GM12891 (cell line): ENCODE results near the gene TPO.

Source experiments
- POLR2A ChIP-seq: IDR thresholded peaks from 2 replicates; pipeline ENCODE4 v1.6.1; 2011; ENCODE audit warnings: low read depth, low read length, control low read depth
- POLR2AphosphoS5 ChIP-seq: IDR thresholded peaks from 2 replicates; pipeline ENCODE4 v1.6.1; 2011; ENCODE audit warnings: low read depth, low read length, control low read depth
- POU2F2 ChIP-seq: IDR thresholded peaks from 2 replicates; pipeline ENCODE4 v1.6.1; 2011; ENCODE audit warnings: low read depth, mild to moderate bottlenecking, control low read depth, low read length, moderate library complexity
- TAF1 ChIP-seq: IDR thresholded peaks from 2 replicates; pipeline ENCODE4 v1.6.1; 2011; ENCODE audit warnings: low read depth, low read length, control low read depth

DNA sequence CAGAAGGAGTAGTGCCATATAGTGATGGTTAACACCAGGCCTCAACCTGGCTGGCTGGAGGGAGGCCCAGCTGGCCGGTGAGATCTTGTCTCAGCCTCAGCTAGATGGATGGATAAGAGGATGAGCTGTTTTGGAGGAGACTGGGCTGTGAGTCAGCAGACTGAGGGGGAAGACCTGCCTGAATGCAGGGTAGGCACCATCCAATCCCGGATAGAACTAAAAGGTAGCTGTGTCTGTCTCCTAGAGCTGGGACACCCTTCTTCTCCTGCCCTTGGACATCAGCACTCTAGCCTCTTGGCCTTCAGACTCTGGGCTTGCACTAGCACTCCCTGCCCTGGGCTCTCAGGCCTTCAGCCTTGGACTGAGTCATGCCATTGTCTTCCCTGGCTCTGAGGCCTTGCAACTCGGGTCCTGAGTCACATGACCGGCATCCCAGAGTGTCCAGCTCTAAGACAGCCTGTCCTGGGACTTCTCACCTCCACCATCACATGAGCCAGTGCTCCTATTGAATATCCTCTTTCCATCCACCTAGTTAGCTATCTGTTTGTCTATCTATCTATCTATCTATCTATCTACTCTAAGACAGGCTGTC, 131.3 kb downstream of the TPO start:
- TF ChIP-seq TAF1: no peak
- no peak for TF ChIP-seq POU2F2
- no peak for TF ChIP-seq POLR2A
- TF ChIP-seq POLR2AphosphoS5: no peak
